Mucosa of stomach (tissue), 1 donor: ENCODE results near the gene ACER3.

Experiments
- H3K27me3 ChIP-seq: one replicate; pipeline ENCODE4 v1.7.0; 2013; ENCODE audit warnings: mild to moderate bottlenecking, low read length; ENCODE audit not compliant: control insufficient read depth, insufficient read depth
- H3K36me3 ChIP-seq: one replicate; pipeline ENCODE4 v1.7.0; 2013; ENCODE audit warnings: low read length; ENCODE audit not compliant: control insufficient read depth, insufficient read depth
- H3K4me1 ChIP-seq: one replicate; pipeline ENCODE4 v1.7.0; 2013; ENCODE audit warnings: mild to moderate bottlenecking, low read length; ENCODE audit not compliant: control insufficient read depth, insufficient read depth
- H3K4me3 ChIP-seq: one replicate; pipeline ENCODE4 v1.7.0; 2013; ENCODE audit warnings: low read length
- H3K9ac ChIP-seq: one replicate; pipeline ENCODE4 v1.7.0; 2013; ENCODE audit warnings: mild to moderate bottlenecking, low read length, moderate library complexity
- H3K9me3 ChIP-seq: one replicate; pipeline ENCODE4 v1.7.0; 2013; ENCODE audit warnings: mild to moderate bottlenecking, low read length, moderate library complexity; ENCODE audit not compliant: control insufficient read depth
- donor health status: Pancreatic carcinoma.

Gene ACER3

DNA sequence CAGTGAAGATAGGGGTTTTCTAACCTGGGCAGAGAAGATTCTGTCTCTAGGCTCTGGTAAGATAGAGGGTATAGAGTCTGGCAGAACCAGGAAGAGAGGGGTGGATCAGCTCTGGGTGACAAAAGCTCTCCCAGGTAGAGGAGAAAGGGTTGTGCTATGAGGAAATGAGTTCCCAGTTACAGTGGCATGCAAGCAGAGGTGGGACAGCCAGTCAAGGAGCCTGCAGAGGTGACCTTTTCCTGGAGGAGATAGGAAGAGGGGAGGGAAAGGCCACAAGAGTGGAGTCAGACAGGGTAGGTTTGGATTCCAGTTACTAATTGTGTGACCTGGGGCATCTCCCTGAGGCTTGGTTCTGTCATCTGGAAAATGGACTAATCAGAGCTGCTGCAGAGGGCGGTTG lies 202.7 kb downstream of the ACER3 start:
- H3K27me3 ChIP-seq, result no peaks in the 10 kb centered on the region
- H3K9me3 ChIP-seq, result no peaks in the 10 kb centered on the region
- H3K36me3 ChIP-seq, result no peaks in the 10 kb centered on the region
- H3K4me3 ChIP-seq, result no peak overlapping the region
- no peak overlapping the region for H3K9ac ChIP-seq
- H3K4me1 ChIP-seq, result peaks cover 36% of the 10 kb centered on the region

GRCh38 chr11:77063861-77064260 lies 203.1 kb downstream of the ACER3 start:
- Histone ChIP-seq H3K4me1 (peaks cover 41% of the 10 kb centered on the region), H3K27me3 (no peaks in the 10 kb centered on the region), H3K9ac (no peak overlapping the region), H3K36me3 (no peaks in the 10 kb centered on the region), H3K9me3 (no peaks in the 10 kb centered on the region), H3K4me3 (no peak overlapping the region)

- Histone ChIP-seq H3K9ac (no peak overlapping the region), H3K27me3 (no peaks in the 10 kb centered on the region), H3K4me3 (no peak overlapping the region), H3K4me1 (peaks cover 49% of the 10 kb centered on the region), H3K9me3 (no peaks in the 10 kb centered on the region), H3K36me3 (no peaks in the 10 kb centered on the region)
Observed at GRCh38 chr11:77064648-77065217, 204.0 kb downstream of the ACER3 start.

DNA sequence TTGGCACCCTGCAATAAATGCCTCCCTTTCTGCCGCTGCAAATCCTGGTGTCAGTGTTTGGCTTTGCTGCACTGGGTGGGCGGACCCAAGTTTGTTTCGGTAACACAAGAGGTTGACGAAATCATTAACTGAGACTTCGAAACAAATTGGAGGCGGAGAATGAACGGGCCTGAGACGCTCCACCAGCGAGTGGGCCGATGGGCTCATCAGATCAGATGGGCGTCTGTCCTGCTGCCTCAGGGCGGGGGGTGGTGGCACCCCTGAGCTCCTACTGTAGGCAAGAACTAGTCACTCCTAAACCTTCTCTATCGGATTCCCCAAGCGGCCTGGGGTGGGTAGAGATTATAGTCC lies 205.1 kb downstream of the ACER3 start:
- H3K4me3 ChIP-seq, result peak overlapping the region; percentile 58

DNA sequence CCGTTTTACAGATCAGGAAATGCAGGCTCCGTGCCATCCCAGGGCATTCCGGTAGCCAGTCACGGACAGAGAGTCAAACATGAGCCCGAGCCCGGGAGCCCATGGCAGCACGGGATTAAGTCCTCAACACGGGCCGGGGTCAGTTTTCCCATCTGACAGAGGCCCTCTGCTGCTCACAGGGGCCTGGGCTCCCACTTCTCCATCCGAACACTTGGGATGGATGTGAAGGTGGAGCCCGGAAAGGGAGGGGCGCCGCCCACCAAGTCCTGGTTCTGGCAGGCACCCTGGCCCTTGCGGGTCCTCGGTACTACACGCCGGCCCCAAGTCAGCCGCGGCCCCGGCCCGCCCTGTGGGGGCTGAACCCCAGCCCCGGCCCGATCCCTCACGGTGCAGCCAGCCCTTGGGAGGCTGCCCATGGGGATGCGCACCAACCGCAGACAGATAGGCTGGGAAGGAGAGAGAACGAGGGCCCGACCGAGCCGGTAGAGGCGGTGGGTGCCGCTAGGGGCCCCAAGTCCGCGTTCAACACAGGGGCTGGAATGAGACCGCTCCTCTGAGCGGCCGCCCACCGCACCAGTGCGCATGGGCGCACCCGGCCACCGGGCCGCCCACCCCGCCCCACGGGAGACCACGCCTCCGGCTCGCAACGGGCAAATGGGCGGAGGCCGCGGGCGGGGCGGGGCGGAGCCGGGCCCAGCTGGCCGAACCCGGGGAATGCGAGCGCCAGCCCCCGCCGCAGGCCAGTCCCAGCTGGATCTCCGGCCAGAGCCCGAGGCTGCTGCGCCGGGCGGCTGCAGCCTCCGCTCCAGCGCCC lies 205.7 kb downstream of the ACER3 start, which contains the start of gene CAPN5:
CAPN5 (plus strand) TSS at position 743 of the 814 bp plus-strand sequence. CDS start 17,916 bp downstream, outside the sequence.
- no peaks in the 10 kb centered on the region for H3K27me3 ChIP-seq
- H3K9me3 ChIP-seq, result no peaks in the 10 kb centered on the region
- H3K4me3 ChIP-seq, result peak within 1 kb of the TSS; percentile 62
- H3K9ac ChIP-seq, result peak within 1 kb of the TSS; percentile 79
- H3K36me3 ChIP-seq, result no peaks in the 10 kb centered on the region
- H3K4me1 ChIP-seq, result peaks cover 66% of the 10 kb centered on the region

More for the DNA sequence above, 205.1 kb downstream of the ACER3 start:
- Histone ChIP-seq H3K36me3 (no peaks in the 10 kb centered on the region), H3K4me1 (peaks cover 60% of the 10 kb centered on the region), H3K9ac (peak overlapping the region; percentile 79), H3K27me3 (no peaks in the 10 kb centered on the region), H3K9me3 (no peaks in the 10 kb centered on the region)

DNA sequence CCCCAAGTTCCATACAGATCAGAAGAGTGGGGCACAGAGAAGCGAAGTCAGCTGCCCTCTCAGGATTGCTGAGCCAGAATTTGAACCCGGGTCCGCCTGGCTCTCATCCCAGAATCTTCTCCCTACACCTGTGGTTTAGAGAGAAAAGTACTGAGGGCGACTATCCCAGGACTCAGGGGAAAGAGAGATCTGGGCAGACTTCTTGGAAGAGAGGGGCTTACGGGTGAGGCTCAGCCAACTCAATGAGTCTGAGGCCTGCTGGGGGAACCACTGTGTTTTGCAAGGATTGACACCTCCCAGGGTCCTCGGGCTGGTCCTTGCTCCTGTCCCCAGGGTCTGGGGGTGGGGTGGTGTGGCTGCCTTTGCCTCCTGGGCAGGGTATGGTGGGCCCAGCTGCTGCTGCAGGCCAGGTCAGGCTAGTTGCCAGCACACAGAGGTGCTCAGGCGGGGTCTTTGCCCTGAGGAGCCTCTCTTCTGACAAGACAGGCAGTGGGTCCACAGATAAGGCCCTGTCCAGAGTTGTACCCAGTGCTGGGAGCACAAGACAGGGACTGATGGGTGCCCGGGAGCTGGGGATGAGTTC lies 207.2 kb downstream of the ACER3 start:
- Histone ChIP-seq H3K4me1 (peaks cover 79% of the 10 kb centered on the region), H3K4me3 (peak overlapping the region; percentile 62), H3K9me3 (no peaks in the 10 kb centered on the region)

DNA sequence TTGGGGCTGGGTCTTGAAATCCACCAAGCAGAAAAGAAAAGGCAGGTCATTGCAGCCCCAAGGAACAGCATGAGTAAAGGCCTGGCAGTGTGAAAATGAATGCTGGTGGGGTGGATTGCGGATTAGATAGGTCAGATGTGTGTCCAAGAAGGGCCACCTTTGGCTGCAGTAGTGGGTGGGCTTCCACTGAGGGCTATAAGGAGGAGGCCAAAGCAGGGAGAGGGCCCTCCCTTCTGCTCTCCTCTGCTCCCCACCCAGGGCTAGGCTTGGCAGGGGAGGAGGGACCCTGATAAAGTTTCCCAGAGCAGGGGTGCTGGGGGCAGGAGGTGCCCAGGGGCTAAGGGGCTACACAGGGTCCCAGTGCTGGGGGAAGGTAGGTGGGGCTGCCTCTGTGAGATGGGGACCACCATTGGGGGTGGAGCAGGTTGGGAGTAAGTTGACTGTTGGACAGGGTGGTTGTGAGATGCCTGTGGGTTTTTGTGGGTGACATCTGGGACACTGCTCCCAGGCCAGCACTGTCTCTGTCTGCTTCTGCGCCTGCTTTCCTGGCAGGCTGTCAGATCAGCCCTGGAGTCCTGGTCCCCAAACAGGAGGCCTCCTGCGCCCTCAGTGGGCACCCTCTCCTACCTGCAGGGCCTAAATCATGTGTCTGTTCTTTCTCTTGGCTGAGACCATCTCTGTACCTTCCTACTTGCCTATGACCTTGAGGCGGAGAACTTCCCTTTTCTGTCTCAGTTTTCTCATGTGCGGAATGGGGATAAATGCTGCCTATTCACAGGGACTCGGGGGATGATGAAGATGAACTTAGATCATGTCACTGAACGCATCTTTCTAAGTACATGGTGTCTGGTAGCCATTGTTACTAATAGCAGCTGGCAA lies 208.0 kb downstream of the ACER3 start:
- no peaks in the 10 kb centered on the region for H3K36me3 ChIP-seq
- H3K27me3 ChIP-seq, result no peaks in the 10 kb centered on the region
- no peaks in the 10 kb centered on the region for H3K9me3 ChIP-seq
- peak overlapping the region; percentile 62 for H3K4me3 ChIP-seq
- peak overlapping the region; percentile 76 for H3K9ac ChIP-seq
- peaks cover 79% of the 10 kb centered on the region for H3K4me1 ChIP-seq

More for the DNA sequence above, 207.2 kb downstream of the ACER3 start:
- H3K27me3 ChIP-seq, result no peaks in the 10 kb centered on the region
- H3K36me3 ChIP-seq, result no peaks in the 10 kb centered on the region
- peak overlapping the region; percentile 76 for H3K9ac ChIP-seq

GRCh38 chr11:77069336-77069968 lies 208.7 kb downstream of the ACER3 start:
- Histone ChIP-seq H3K9me3 (no peaks in the 10 kb centered on the region), H3K9ac (peak overlapping the region; percentile 76), H3K27me3 (no peaks in the 10 kb centered on the region), H3K4me1 (peaks cover 79% of the 10 kb centered on the region), H3K4me3 (peak overlapping the region; percentile 62), H3K36me3 (no peaks in the 10 kb centered on the region)

DNA sequence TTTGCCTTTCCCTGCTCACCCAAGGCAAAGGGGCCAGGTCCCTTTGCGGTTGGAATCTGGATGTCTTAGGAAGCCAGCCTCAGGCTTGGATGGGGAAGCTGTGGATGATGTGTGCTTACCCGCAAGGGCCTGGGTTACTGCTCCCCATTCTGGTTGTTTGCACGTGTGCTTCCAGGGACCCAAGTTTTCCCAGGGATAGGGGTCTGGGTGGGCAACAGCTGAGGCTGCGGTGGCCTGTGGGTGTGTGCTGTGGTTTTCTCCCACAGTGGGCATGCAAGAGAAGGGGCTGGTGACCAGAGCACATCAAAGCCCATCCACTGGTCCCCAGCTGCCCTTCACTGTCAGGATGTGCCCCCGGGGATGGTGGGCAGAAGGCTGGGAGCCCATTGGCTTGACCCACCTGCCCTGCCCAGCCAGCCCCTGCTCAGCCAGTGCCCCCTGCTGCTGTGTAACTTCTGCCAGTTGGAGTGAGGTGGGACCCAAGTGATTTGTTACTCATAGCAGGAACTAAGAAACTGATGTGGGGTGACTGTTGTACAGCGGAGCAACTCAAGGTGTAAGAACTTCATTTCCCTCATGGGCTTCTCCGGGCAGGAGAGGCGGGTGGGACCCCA lies 209.4 kb downstream of the ACER3 start:
- H3K4me3 ChIP-seq, result peak overlapping the region; percentile 2
- peaks cover 79% of the 10 kb centered on the region for H3K4me1 ChIP-seq
- H3K9ac ChIP-seq, result peak overlapping the region; percentile 15
- H3K9me3 ChIP-seq, result no peaks in the 10 kb centered on the region
- H3K27me3 ChIP-seq, result no peaks in the 10 kb centered on the region
- H3K36me3 ChIP-seq, result no peaks in the 10 kb centered on the region

DNA sequence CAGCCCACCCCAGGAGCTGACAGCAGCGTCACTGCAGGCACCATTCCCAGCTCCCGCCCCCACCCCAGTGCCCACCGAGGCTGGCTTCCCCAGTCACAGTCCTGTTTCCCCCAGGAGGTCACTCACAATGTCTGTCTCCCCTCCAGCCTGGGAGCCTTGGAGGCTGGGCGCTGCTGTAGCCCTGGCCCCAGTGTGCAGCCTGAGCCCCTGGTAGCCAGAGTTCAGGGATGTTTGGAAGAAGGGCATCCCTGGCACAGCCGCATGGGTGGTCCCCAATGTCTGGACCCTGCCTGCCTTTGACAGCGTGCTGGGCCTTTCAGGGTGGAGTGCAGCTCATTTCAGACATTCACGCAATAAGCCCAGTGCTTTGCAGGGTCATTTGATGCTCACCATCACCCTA lies 210.4 kb downstream of the ACER3 start:
- peak overlapping the region; percentile 15 for H3K9ac ChIP-seq
- H3K36me3 ChIP-seq, result no peaks in the 10 kb centered on the region
- H3K4me1 ChIP-seq, result peaks cover 76% of the 10 kb centered on the region

More for the DNA sequence above, 210.4 kb downstream of the ACER3 start:
- Histone ChIP-seq H3K9me3 (no peaks in the 10 kb centered on the region), H3K4me3 (no peak overlapping the region), H3K27me3 (no peaks in the 10 kb centered on the region)
